Measurements from ENCODE around the gene PDLIM4.

The PDLIM4 gene

DNA sequence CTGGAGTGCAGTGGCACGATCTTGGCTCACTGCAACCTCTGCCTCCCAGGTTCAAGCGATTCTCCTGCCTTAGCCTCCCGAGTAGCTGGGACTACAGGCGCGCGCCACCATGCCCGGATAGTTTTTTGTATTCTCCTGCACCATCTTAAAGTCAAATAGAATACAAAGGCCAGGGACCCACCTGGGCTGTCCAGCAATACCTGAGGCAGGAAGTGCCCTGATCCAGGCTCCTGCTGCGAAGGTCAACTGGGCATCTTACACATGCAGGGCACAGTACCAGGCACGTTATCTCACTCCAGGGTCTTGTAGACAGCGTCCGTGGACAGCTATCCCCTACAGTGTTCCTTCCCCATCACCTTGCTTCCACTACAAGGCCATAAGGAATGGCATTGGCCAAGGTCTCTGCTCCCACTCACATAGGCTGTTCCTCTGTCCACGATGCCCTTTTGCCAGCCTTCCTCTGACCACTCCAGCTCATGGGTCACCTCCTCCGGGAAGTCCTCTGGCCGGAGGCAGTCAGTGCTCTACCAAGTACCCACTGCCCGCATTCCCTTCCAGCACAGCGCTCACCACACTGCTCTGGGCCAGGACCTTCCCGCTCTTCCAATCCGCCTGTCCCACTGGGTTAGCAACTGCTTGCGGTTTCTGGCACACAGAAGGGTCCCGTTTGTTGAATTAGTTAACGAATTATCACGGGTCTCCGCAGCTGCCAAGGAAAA, 30.8 kb upstream of the PDLIM4 start:
- in situ Hi-C loops (cut with MboI; ENCODE audit: low pct_unique_long_range_greater_than_20kb, low sequenced_read_pairs, unreplicated experiment) = no loop called here
- DNase-seq (ENCODE audit: low spot score) = no peak
- TF ChIP-seq, protein P1, sequence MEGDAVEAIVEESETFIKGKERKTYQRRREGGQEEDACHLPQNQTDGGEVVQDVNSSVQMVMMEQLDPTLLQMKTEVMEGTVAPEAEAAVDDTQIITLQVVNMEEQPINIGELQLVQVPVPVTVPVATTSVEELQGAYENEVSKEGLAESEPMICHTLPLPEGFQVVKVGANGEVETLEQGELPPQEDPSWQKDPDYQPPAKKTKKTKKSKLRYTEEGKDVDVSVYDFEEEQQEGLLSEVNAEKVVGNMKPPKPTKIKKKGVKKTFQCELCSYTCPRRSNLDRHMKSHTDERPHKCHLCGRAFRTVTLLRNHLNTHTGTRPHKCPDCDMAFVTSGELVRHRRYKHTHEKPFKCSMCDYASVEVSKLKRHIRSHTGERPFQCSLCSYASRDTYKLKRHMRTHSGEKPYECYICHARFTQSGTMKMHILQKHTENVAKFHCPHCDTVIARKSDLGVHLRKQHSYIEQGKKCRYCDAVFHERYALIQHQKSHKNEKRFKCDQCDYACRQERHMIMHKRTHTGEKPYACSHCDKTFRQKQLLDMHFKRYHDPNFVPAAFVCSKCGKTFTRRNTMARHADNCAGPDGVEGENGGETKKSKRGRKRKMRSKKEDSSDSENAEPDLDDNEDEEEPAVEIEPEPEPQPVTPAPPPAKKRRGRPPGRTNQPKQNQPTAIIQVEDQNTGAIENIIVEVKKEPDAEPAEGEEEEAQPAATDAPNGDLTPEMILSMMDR (IDR thresholded peaks at IDR 0.05; ENCODE audit: extremely low read depth, insufficient read depth, missing control alignments) = no peak

DNA sequence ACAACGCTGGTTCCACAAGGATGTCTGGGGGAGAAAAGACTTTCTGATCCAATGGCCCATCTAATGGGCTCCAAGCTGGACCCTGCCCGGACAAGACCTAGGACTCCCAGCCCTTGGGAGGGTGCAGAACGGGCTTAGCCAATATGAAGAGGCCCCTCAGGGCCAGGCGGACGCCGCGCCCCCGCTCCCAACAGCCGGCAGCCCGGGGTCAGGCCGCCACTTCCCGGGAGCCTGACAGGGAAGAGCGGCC, 30.3 kb upstream of the PDLIM4 start:
- TF ChIP-seq, protein P1 (IDR thresholded peaks at IDR 0.05; ENCODE audit: extremely low read depth, insufficient read depth, missing control alignments) = no peak
- DNase-seq (ENCODE audit: low spot score) = no peak
- in situ Hi-C loops (cut with MboI; ENCODE audit: low pct_unique_long_range_greater_than_20kb, low sequenced_read_pairs, unreplicated experiment) = no loop called here

DNA sequence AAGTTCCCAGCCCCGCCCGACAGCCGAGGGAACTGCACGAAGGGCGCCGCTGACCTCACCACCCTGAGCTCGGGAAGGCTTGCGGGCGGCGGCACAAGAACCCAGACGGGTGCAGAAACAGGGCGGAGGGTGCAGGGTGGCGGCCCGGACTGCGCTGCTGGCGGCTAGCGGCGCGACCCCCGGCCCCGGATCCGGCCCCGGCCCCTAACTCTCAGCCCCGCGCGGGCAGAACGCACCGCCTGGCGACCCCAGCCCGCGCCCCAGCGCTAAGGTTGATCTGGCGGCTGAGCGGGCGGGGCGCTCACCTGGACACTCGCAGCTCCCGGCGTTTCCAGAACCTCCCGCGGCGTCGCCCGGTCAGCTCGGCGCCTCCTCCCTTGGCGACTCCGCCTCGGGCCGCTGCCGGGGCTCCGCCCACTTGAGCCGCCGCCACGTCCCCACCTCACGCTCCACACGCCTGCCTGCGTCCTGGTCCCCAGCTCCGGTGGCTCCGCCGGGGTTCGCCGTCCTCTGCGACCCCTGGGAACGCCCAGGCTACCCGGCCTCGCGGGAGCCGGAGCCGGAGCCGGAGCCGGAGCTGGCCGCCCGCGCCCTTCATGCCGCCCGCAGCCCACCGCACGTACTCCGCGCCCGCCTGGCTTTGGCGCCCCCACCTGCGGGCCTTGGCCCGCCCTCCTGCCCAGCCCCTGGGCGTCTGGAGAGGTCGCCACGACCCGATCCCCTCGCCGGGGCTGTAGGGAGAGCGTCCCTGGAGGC, 29.8 kb upstream of the PDLIM4 start, which contains the start of gene P4HA2:
Gene P4HA2 (minus strand): TSS at position 369 of the 756 bp plus-strand sequence. CDS start 9,227 bp downstream, outside the sequence.
- TF ChIP-seq, protein P1 (IDR thresholded peaks at IDR 0.05; ENCODE audit: extremely low read depth, insufficient read depth, missing control alignments) = peak; percentile 15
- DNase-seq (ENCODE audit: low spot score) = peak; percentile 94
- in situ Hi-C loops (cut with MboI; ENCODE audit: low pct_unique_long_range_greater_than_20kb, low sequenced_read_pairs, unreplicated experiment) = no loop called here

DNA sequence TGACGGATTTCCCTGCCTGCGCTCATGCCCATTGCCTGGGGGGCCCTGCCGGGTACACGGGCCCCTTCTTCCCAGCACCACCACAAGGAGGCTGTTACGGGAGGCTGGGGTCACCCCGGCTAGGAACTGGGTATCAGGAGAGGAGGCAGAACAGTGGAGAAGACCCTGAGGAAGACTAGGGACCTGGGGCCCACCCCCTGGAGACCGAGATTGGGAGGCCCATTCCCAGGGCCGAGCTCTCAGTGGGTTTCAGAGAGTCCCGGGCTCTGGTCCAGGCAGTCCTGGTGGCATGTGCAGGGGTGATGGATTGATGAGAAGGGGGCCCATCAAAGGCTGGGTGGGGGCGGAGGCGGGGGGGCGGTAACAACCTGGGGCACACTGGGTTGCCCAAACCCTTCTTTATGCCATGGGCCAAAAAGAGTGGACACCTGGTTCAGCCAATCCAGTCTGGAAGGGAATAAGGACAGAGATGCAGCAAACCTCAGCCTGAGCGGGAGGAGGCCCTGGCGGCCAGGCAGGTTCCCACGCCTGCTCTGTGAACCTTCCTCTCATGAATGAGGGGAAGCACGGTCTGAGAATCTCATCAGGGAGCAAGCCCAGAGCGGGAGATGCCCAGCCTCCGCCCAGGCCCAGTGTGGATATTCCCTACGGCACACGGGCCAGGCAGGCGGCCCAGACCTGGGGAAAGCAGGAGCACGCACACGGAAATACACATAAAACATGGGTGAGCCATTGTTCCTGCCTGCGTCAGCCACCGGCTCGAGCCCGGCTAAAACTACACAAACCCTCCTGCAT, 29.1 kb upstream of the PDLIM4 start:
- in situ Hi-C loops (cut with MboI; ENCODE audit: low pct_unique_long_range_greater_than_20kb, low sequenced_read_pairs, unreplicated experiment) = no loop called here
- TF ChIP-seq, protein P1 (IDR thresholded peaks at IDR 0.05; ENCODE audit: extremely low read depth, insufficient read depth, missing control alignments) = no peak
- DNase-seq (ENCODE audit: low spot score) = no peak

DNA sequence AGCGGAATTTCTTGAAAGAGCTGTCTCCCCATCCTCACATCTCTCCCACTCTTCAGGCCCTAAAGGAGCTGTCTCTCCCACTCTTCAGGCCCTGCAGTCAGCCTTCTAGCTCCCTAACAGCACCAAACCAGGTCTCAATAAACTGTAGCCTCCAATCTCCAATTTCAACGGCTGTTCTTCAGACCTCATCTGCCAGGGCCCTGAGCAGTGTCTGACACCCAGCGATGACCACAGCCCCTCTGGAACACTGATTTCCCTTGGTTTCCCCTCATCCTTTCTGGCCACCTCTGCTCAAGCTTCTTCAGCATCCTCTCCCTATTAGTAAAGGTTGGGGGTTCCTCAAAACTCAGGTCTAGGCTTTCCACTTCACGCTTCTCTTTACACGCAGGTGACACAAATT, 28.3 kb upstream of the PDLIM4 start:
- TF ChIP-seq, protein P1 (IDR thresholded peaks at IDR 0.05; ENCODE audit: extremely low read depth, insufficient read depth, missing control alignments) = no peak
- DNase-seq (ENCODE audit: low spot score) = no peak
- in situ Hi-C loops (cut with MboI; ENCODE audit: low pct_unique_long_range_greater_than_20kb, low sequenced_read_pairs, unreplicated experiment) = no loop called here

DNA sequence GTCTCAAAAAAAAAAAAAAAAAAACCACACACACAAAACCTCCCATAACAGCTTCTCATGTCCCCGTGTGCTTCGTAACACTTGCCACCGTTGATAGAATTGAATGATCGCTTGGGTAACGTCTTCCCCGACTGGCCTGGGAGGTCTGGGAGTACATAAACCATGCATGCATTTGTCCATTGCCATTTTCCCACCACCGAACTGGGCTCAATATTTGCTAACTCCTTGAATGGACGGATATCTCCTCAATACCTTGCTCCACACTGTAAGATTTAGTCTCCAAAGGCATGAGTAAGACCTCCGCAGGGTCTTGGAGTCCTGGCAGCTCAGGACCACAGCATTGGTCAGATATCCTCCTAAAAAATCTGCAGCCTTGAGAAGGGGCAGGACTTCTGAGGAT, 26.6 kb upstream of the PDLIM4 start:
- in situ Hi-C loops (cut with MboI; ENCODE audit: low pct_unique_long_range_greater_than_20kb, low sequenced_read_pairs, unreplicated experiment) = no loop called here
- DNase-seq (ENCODE audit: low spot score) = no peak
- TF ChIP-seq, protein P1 (IDR thresholded peaks at IDR 0.05; ENCODE audit: extremely low read depth, insufficient read depth, missing control alignments) = no peak
